Measurements from ENCODE around the gene LPIN1. TPM values are rescaled to one million over a fixed set of nuclear protein-coding genes. Genes with fewer than 3 reads are reported as not detected.
"Not testable (repeated sequence)": the region's sequence is repeated elsewhere in the genome, so short reads cannot be mapped to it uniquely, and the experiment has no call there.

Gene LPIN1
- total RNA-seq, 1 donor, result 50.6 TPM

- no peak for DNase-seq (ENCODE audit: low read depth in 2 of 3, low spot score in 2 of 3)
Measured at GRCh38 chr2:11807156-11808015, 61.0 kb downstream of the LPIN1 start.

GRCh38 chr2:11808016-11808400, 61.6 kb downstream of the LPIN1 start:
- DNase-seq (ENCODE audit: low read depth in 2 of 3, low spot score in 2 of 3), result no peak

- no peak for DNase-seq (ENCODE audit: low read depth in 2 of 3, low spot score in 2 of 3)
Measured at GRCh38 chr2:11809586-11810236, 63.3 kb downstream of the LPIN1 start.

- DNase-seq (ENCODE audit: low read depth in 2 of 3, low spot score in 2 of 3), result no peak
Measured at GRCh38 chr2:11810237-11810977, 64.0 kb downstream of the LPIN1 start.

- DNase-seq (ENCODE audit: low read depth in 2 of 3, low spot score in 2 of 3), result no peak
Measured at GRCh38 chr2:11811036-11811654, 64.7 kb downstream of the LPIN1 start.

- DNase-seq (ENCODE audit: low read depth in 2 of 3, low spot score in 2 of 3), result no peak
Measured at GRCh38 chr2:11812466-11813248, 66.2 kb downstream of the LPIN1 start.

- not testable (repeated sequence) for DNase-seq (ENCODE audit: low read depth in 2 of 3, low spot score in 2 of 3)
Measured at GRCh38 chr2:11813345-11813744, 66.9 kb downstream of the LPIN1 start.

- no peak for DNase-seq (ENCODE audit: low read depth in 2 of 3, low spot score in 2 of 3)
Measured at GRCh38 chr2:11813951-11814350, 67.5 kb downstream of the LPIN1 start.

GRCh38 chr2:11814979-11815510, 68.6 kb downstream of the LPIN1 start:
- DNase-seq (ENCODE audit: low read depth in 2 of 3, low spot score in 2 of 3), result no peak

GRCh38 chr2:11816935-11817334, 70.5 kb downstream of the LPIN1 start:
- DNase-seq (ENCODE audit: low read depth in 2 of 3, low spot score in 2 of 3), result not testable (repeated sequence)

GRCh38 chr2:11819235-11819729, 72.8 kb downstream of the LPIN1 start:
- DNase-seq (ENCODE audit: low read depth in 2 of 3, low spot score in 2 of 3), result no peak

GRCh38 chr2:11820650-11821049, 74.2 kb downstream of the LPIN1 start:
- no peak for DNase-seq (ENCODE audit: low read depth in 2 of 3, low spot score in 2 of 3)

- no peak for DNase-seq (ENCODE audit: low read depth in 2 of 3, low spot score in 2 of 3)
Measured at GRCh38 chr2:11821705-11822104, 75.3 kb downstream of the LPIN1 start.

- DNase-seq (ENCODE audit: low read depth in 2 of 3, low spot score in 2 of 3), result not testable (repeated sequence)
Measured at GRCh38 chr2:11822359-11822745, 75.9 kb downstream of the LPIN1 start.

GRCh38 chr2:11822746-11823451, 76.5 kb downstream of the LPIN1 start:
- DNase-seq (ENCODE audit: low read depth in 2 of 3, low spot score in 2 of 3), result no peak

GRCh38 chr2:11824901-11825828, 78.7 kb downstream of the LPIN1 start:
- DNase-seq (ENCODE audit: low read depth in 2 of 3, low spot score in 2 of 3), result no peak

- no peak for DNase-seq (ENCODE audit: low read depth in 2 of 3, low spot score in 2 of 3)
Measured at GRCh38 chr2:11827547-11827946, 81.1 kb downstream of the LPIN1 start.

- DNase-seq (ENCODE audit: low read depth in 2 of 3, low spot score in 2 of 3), result no peak
Measured at GRCh38 chr2:11828933-11829323, 82.5 kb downstream of the LPIN1 start.
